Stimulated activated CD4-positive, alpha-beta T cell treated with anti-CD3 and anti-CD28 coated beads, Interleukin-2, amount 100 ng/mL, for 48 hours (primary cell): ENCODE data around the gene RGN.
"Not testable (repeated sequence)": the region's sequence is repeated elsewhere in the genome, so short reads cannot be mapped to it uniquely, and the experiment has no call there.

Experiments used
- DNase-seq, 2 donors: peaks; one replicate each; pipeline ENCODE4 v3.0.0-alpha.2; 2020

Gene RGN

DNA sequence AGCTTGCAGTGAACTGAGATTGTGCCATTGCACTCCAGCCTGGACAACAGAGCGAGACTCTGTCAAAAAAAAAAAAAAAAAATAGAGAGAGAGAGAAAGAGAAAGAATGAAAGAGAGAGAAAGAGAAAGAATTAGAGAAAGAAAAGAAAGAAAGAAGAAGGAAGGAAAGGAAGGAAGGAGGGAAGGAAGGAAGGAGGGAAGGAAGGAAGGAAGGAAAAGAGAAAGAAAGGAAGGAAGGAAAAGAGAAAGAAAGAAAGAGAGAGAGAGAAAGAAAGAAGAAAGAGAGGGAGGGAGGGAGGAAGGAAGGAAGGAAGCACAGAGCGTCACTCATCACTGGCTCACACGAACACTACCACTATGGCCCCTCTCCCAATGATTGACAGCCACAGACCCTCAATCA is 46.2 kb downstream of the RGN start:
- DNase-seq, result not testable (repeated sequence)

DNA sequence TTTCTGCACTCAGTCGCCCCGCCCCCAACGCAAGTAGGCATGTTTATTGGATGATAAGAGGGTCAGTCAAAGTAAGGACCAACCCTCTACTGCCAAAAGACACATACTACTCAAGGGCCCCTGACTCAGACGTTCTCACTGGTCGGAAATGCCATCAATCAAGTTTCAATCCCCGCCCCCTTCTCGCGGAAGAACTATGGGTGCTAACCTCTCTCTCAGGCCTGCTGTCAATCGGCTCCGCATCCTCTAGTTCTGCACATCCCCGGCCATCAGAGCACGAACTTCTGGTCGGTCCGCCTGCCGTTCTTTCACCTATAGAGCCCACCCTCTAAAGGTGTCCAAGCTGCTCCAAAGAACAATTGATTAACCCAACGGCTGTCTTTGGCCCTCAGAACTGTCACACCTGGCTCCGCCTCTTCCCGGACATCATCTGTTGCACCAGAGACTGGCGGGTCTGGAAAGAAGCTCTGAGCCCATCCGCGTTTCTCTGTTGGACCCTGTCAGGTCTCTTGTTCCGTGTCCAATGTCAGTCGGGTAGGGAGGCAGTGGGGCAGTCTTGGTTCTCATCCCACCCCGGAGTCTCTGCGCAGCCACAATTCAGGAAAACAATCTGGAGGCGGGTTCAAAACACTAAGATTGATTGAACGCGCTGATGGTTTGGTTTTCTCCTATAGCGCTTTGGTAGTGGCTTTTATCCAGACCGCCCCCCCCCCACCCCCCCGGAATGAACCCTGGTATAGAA is 51.1 kb downstream of the RGN start:
- DNase-seq, result peak; percentile 77 to 78

DNA sequence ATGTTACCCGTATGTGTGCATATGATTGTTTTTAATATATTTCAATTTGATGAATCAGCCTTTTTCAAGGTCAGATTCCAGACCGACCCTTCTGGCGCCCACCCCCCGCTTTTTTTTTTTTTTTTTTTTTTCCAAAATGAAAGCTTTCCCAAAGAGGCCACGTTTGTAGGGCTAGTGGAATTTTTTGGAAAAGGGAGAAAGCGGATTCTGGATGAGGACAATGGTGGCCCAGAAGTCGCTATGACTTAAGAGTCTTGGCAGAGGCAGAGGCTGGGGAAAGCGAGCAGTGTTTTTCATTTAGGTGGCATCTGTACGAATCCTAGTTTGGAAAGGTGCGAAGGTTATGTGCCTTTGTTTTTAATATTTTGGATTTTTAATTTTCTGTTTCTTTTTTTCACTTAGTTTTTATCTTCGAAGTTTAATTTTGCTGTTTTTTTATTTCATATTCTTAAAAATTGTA is 51.7 kb downstream of the RGN start:
- DNase-seq, result no peak

DNA sequence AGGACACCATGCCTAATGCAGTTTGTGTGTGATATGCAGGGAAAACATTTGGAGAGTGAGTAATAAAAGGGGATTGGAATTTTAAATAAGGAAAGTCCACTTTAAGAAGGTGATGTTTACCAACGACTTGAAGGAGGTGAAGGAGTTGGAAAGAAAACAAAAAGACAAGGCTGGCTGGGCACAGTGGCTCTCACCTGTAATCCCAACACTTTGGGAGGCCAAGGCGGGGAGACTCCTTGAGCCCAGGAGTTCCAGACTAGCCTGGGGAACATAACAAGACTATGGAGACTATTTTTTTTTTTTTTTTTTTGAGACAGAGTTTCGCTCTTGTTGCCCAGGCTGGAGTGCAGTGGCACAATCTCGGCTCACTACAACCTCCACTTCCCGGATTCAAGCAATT is 55.2 kb downstream of the RGN start:
- no peak for DNase-seq

DNA sequence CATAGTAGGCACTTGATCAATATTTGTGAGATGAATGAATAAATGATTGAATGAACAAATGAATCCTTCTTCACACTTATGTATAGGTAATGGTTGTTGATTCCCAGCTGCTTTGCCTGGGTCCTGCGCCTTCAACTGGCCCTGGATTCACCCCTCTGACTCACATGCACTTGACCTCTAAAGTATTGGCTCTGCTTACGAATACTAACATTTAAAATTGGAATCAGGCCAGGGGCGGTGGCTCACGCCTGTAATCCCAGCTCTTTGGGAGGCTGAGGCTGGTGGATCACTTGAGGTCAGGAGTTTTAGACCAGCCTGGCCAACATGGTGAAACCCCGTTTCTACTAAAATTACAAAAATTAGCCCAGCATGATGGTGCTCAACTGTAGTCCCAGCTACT is 57.4 kb downstream of the RGN start:
- DNase-seq, result not testable (repeated sequence)

DNA sequence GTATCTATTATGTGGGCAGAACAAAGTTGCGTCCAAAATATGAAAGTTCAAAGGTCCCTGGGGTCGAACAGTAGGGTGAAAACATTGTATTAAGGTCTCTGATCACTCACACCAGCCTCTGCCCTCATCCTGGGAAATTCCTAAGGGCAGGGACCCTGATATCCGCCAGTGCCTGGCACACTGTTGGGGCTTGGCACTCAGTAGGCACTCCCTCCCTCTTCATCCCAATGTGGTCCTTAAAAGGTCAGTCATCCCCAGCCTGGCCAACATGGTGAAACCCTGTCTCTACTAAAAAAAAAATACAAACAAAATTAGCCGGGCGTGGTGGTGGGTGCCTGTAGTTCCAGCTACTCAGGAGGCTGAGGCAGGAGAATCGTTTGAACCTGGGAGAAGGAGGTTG is 59.9 kb downstream of the RGN start:
- DNase-seq, result no peak
